Right cardiac atrium (tissue), 5 donors: ENCODE measurements around the gene CCM2. TPM values are rescaled to one million over a fixed set of nuclear protein-coding genes. Genes with fewer than 3 reads are reported as not detected.

Source experiments
- ATAC-seq, 2 donors: fragments of 200-7000 bp; cut with Tn5 transposase; one replicate each; pipeline versions ENCODE4 v1.8.0 to v1.9.1; 2020; ENCODE audit warnings: moderate library complexity in 2 of 2, mild to moderate bottlenecking in 1 of 2
- DNase-seq, 3 donors: peaks; one replicate each; pipeline ENCODE4 v3.0.0-alpha.2; 2020
- H3K27ac ChIP-seq: one replicate; pipeline ENCODE4 v1.5.1; 2013; ENCODE audit warnings: mild to moderate bottlenecking, low read length, control low read depth, moderate library complexity
- H3K27me3 ChIP-seq: one replicate; pipeline ENCODE4 v1.6.1; 2013; ENCODE audit not compliant: control insufficient read depth, insufficient read depth
- H3K4me1 ChIP-seq: one replicate; pipeline ENCODE4 v1.6.1; 2013; ENCODE audit warnings: low read length; ENCODE audit not compliant: control insufficient read depth, insufficient read depth
- H3K4me3 ChIP-seq: one replicate; pipeline ENCODE4 v1.5.1; 2013; ENCODE audit warnings: low read length, control low read depth
- H3K9me3 ChIP-seq: one replicate; pipeline ENCODE4 v1.6.1; 2013; ENCODE audit warnings: low read length; ENCODE audit not compliant: control insufficient read depth
- WGBS: extraction: QIAGEN DNeasy Blood & Tissue Kit; methylation state at CpG from one replicate; pipeline ENCODE4 v1.1.7; 2013; 5-methylcytosine and 5-hydroxymethylcytosine counted together
- intact Hi-C, 4 donors: fragments of 100-400 bp; cut with DNase I; formaldehyde crosslinking; loops; one replicate each; pipeline versions ENCODE4 v1.11.0 to v1.14.0; 2022 to 2023
- polyA plus RNA-seq: library from polyadenylated mRNA; stranded (reverse); fragments of 200-250 nt; gene quantifications from one replicate; pipeline ENCODE4 v1.2.3, GENCODE V29; 2013
- total RNA-seq, 4 donors: library from RNA; stranded (reverse); fragmentation: NEBNext Ultra II Directional; extraction: Animal tissue kit (Norgen Biotek cat#: 25700); gene quantifications; one replicate each; pipeline ENCODE4 v1.2.1, GENCODE V29; 2021
- donor health status: healthy with polysubstance abuse.
- donor health status: DM: no; HTN: yes; CAD: no.
- donor health status: DM: no; HTN: no; CAD: no.
- donor health status: DM: no; HTN: yes; CAD: no; lungs with severe emphysema.
- donor health status: DM: yes; HTN: yes; CAD: no.

The CCM2 gene
- total and polyA plus RNA-seq, 5 donors, result 26.4 to 37.0 (median 32.8) TPM

DNA sequence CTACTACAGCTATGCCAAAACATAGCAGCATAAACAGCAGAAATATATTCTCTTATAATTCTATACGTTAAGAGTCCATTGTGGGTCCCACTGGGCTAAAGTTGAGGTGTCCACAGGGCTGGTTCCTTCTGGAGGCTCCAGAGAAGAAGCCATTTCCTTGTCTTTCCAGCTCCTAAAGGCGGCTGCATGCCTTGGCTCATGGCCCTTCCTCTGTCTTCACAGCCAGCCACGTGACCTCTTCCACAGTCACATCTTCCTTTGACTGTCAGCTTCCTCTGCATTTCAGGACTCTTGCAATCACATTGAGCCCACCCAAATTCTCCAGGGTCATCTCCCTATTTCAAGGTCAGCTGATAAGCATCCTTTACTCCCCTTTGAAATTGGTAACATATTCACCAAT is 71.5 kb downstream of the CCM2 start:
- 67% methylated on average over 3 of the region's 3 CpGs for WGBS
- H3K9me3 ChIP-seq, result no peaks in the 10 kb centered on the region
- H3K4me3 ChIP-seq, result no peak overlapping the region
- H3K27me3 ChIP-seq, result no peaks in the 10 kb centered on the region
- no peak overlapping the region for H3K27ac ChIP-seq
- no peaks in the 10 kb centered on the region for H3K4me1 ChIP-seq
- intact Hi-C loops, result no loop called here
- ATAC-seq, result no peak
- no peak for DNase-seq

DNA sequence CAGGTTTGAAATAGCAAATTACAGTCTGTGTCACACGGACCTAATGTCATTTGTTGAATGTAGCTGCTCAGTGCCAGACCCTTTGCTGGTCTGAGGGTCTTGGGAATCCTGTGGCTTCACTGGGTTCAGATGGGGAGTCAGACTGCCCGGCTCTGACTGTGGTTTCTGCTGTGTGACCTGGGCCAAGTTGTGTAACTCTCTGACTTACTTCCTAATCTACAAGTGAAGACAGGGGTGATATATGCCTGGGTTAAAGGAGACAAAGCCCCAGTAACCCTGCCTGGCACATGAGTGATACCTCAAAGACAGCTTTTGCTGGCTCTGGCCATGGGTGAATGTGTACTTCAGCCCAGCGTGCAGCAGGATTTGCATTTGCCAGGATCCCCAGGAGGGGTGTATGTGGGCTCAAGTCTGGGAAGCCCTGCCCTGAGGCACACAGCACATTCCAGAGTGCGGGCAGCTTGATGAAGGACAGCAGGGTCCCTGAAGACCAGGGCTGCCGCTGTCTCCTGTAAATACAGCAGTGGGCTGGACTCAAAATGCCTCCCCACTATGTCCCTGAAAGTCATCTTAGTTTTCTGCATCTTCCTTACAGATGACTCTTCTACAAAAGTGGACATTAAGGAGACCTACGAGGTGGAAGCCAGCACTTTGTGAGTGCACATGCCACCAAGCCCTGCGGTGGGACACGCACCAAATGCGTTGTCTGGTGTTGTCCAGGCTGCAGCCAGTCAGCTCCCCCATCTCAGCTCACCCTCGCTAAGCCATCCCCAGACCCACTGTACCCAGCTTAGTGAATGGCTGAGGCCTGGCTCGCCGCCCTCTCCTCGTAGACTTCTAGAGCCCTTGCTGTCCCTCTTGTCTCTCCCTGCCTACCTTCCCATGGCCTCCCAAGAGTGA is 72.4 kb downstream of the CCM2 start:
- Histone ChIP-seq H3K4me1 (no peaks in the 10 kb centered on the region), H3K9me3 (no peaks in the 10 kb centered on the region), H3K27ac (no peak overlapping the region), H3K4me3 (no peak overlapping the region), H3K27me3 (no peaks in the 10 kb centered on the region)
- 87% methylated on average over 13 of the region's 13 CpGs for WGBS
- intact Hi-C loops, result no loop called here
- DNase-seq (no peak), ATAC-seq (no peak)

DNA sequence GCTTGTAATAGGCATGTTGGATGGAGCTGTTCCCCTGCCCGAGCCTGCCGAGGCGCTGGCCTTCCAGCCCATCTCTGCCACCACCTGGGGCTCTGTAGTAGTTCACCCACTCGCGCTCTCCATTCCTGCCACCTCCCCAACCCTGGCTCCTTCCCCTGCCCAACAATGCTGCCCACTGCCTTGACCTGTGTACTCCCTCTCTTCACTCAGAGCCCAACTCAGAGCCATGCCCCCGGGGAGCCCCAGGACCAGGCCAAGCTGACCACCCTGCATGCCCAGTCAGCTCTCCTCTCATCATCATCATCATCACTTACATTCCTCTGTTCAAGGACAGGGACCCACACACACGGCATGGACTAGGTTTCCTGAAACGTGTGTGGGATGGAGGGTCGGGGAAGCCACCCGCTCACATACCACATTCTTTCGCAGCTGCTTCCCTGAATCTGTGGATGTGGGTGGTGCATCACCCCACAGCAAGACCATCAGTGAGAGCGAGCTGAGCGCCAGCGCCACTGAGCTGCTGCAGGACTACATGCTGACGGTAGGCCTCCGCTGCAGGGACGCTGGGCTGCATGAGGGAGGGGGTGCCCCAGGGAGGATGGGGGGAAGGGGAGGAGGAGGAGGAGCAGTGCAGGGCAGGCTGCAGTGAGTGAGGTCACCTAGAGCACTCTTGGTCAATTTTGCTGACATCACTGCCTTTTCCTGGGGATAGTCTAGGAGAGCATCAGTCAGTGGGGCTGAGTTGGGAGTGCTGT is 73.2 kb downstream of the CCM2 start:
- WGBS, result 78% methylated on average over 17 of the region's 17 CpGs
- intact Hi-C loops, result no loop called here
- Histone ChIP-seq H3K4me1 (no peaks in the 10 kb centered on the region), H3K27me3 (no peaks in the 10 kb centered on the region), H3K9me3 (no peaks in the 10 kb centered on the region), H3K4me3 (no peak overlapping the region), H3K27ac (no peak overlapping the region)
- ATAC-seq, result no peak
- DNase-seq, result no peak

DNA sequence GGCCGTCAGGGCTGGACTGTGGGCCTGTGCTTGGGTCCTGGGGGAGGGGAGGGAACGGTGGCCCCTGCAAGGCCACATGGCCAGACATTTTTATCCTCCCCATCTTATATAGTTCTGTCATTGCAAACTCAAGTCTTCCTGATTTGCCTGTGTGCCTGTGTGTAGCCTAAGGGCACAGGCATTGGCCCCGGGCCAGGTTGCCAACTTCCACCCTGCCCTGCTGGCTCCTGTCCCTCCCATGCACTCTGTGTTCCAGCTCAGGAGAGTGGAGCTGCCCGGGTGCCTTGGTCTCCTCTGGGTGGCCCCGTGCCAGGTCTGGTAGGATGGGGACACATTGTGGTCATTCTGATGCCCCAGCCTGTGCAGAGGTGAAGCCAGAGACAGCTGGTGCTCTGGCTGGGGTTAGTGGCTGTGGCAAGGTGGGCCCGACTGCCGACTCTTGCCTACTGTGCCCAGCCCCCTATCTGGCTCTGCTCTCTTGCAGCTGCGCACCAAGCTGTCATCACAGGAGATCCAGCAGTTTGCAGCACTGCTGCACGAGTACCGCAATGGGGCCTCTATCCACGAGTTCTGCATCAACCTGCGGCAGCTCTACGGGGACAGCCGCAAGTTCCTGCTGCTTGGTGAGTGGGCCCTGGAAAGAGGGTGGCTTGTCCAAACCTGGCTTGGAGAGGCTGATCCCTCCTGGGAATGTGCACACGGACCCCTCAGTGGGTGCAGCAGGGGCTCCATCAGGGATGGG is 74.0 kb downstream of the CCM2 start:
- no peaks in the 10 kb centered on the region for H3K27me3 ChIP-seq
- DNase-seq (peak in 1 of 3 donors; percentile 76), ATAC-seq (no peak)
- no peak overlapping the region for H3K27ac ChIP-seq
- H3K9me3 ChIP-seq, result no peaks in the 10 kb centered on the region
- WGBS, result 86% methylated on average over 15 of the region's 15 CpGs
- no peak overlapping the region for H3K4me3 ChIP-seq
- intact Hi-C loops, result no loop called here
- no peaks in the 10 kb centered on the region for H3K4me1 ChIP-seq

DNA sequence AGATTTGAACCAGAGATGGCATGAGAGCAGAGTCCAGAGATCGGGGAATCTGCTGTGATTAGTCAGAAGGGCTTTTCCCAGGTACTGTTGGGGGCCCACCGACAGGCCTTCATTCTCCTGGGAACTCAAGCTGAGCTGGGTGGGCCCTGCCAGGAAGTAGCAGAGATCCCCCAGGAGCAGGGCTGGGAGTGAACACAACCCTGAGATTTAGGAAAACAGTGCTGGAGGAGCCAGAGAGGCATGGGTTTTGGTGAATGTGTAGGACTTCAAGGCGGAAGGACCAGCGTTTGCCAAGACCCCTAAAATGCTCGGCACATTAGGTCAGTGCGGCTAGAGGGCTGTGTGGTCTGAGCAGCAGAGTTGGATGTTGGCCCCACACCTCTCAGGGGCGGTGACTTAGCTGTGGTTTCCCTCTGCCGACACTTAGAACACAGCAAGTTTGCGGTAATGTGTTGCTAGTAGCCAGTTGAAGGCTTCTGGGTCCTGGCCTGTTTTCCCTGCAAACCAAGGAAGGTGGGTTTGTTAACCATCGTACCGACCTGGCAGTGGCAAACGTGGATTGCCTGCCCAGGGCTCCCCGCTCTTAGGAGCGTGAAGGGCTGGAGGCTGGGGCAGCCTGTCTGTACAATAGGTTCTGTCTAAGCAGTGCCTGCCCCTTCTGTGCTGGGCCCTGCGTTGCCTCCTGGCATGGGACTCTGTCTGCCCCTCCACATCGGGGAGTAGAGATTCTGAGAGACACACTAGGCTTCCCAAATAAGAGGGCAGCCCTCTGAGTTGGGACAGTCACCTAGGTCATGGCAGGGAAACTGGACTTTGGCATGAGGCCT is 74.7 kb downstream of the CCM2 start:
- 89% methylated on average over 16 of the region's 16 CpGs for WGBS
- Histone ChIP-seq H3K27me3 (no peaks in the 10 kb centered on the region), H3K27ac (no peak overlapping the region), H3K4me1 (no peaks in the 10 kb centered on the region), H3K4me3 (no peak overlapping the region), H3K9me3 (no peaks in the 10 kb centered on the region)
- ATAC-seq, result no peak
- DNase-seq, result no peak
- intact Hi-C loops, result no loop called here

DNA sequence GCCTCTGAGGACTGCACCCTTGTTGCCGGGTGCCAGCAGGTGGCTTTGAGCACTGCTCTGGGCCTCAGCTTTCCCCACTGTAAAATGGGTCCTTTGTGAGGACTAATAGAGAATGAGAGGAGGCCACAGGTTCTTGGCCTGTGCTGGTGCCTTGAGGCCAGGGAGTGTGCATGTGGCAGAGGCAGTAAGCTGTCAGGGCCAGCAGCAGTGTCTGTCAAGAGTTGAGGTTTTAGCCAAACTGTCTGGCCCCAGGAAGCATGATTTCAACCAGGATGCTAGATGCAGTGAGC is 75.3 kb downstream of the CCM2 start:
- intact Hi-C loops, result no loop called here
- 95% methylated on average over 1 of the region's 1 CpG for WGBS
- no peaks in the 10 kb centered on the region for H3K4me1 ChIP-seq
- no peak for ATAC-seq
- no peaks in the 10 kb centered on the region for H3K27me3 ChIP-seq
- H3K27ac ChIP-seq, result no peak overlapping the region
- no peak overlapping the region for H3K4me3 ChIP-seq
- H3K9me3 ChIP-seq, result no peaks in the 10 kb centered on the region
- no peak for DNase-seq

DNA sequence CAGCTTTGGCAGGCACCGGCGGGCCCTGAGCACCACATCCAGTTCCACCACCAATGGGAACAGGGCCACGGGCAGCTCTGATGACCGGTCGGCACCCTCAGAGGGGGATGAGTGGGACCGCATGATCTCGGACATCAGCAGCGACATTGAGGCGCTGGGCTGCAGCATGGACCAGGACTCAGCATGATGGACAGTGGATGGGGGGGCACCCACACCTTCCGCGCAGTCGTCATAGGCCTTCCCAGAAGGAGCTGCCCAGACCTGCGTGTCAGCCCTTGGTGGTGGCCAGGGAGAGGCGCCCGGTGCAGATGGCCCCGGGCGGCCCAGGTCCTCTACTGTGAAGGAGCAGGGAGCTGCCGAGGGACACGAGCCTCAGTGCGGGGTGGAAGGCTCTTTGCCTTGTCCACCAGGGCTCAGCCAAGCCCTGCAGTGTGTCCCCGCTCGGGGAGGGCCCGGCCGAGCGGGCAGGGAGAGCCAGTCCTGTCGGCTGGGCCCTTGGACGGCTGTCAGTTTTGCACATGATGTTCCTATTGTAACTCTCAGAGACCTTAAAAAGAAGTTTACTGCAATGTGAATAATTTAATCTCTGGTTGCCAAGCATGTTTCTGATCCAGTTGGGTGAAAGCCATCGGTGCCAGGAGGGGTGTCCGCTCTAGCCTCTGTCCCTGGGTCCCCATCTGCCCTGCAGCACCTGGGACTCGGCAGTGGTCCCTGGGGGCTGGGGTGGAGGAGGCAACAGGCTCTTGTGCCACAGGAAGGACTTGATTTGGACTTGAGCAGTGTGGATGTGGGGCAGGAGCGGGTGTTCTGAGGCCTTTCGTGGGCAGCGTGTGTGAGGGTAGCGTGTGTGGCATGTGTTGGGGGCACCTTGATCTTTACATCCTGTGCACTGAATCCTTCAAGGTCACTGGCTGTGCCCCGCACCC is 76.1 kb downstream of the CCM2 start:
- 95% methylated on average over 35 of the region's 35 CpGs for WGBS
- DNase-seq, result peak in 1 of 3 donors; percentile 56
- H3K9me3 ChIP-seq, result no peaks in the 10 kb centered on the region
- no peaks in the 10 kb centered on the region for H3K4me1 ChIP-seq
- ATAC-seq, result no peak
- H3K27ac ChIP-seq, result no peak overlapping the region
- H3K4me3 ChIP-seq, result no peak overlapping the region
- no peaks in the 10 kb centered on the region for H3K27me3 ChIP-seq
- intact Hi-C loops, result no loop called here

DNA sequence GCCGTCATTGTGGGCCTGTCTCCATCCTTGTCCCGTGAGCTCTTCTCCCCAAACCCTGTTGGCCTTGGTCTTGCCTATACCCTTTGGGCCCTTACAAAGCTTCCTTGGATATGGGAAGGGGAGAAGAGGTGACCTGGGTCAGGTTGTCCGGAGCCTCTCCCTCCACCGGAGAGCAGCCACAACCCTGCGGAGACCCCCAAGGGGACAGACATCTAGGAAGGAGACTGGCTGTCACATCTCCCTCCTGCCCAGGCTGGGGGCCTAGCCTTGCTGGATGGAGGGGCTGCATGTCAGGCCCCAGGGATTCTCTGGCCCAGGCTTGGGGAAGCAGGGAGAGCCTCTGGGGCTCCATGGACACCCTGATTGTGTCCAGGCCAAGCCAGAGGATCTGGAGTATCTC is 76.9 kb downstream of the CCM2 start:
- Histone ChIP-seq H3K9me3 (no peaks in the 10 kb centered on the region), H3K4me1 (no peaks in the 10 kb centered on the region), H3K27ac (no peak overlapping the region), H3K4me3 (no peak overlapping the region), H3K27me3 (no peaks in the 10 kb centered on the region)
- intact Hi-C loops, result no loop called here
- WGBS, result 92% methylated on average over 5 of the region's 5 CpGs
- DNase-seq (no peak), ATAC-seq (no peak)

DNA sequence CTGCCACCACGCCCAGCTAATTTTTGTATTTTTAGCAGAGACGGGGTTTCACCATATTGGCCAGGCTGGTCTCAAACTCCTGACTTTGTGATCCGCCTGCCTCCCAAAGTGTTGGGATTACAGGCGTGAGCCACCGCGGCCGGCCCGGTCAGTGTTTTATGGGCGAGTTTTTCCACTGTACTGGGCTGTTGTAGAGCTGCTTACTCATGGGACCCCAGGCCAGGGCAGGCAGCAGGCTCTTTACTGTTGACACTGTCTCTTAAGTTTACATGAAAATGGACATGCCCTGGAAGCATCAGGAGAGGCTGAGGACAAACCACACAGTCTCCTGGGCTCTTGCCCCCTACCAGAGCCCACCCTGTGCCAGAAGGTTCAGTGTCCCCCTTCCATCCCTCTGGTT is 77.6 kb downstream of the CCM2 start:
- no peaks in the 10 kb centered on the region for H3K9me3 ChIP-seq
- intact Hi-C loops, result no loop called here
- WGBS, result 81% methylated on average over 9 of the region's 9 CpGs
- H3K27me3 ChIP-seq, result no peaks in the 10 kb centered on the region
- H3K4me1 ChIP-seq, result no peaks in the 10 kb centered on the region
- ATAC-seq (no peak), DNase-seq (no peak)
- no peak overlapping the region for H3K27ac ChIP-seq
- no peak overlapping the region for H3K4me3 ChIP-seq

DNA sequence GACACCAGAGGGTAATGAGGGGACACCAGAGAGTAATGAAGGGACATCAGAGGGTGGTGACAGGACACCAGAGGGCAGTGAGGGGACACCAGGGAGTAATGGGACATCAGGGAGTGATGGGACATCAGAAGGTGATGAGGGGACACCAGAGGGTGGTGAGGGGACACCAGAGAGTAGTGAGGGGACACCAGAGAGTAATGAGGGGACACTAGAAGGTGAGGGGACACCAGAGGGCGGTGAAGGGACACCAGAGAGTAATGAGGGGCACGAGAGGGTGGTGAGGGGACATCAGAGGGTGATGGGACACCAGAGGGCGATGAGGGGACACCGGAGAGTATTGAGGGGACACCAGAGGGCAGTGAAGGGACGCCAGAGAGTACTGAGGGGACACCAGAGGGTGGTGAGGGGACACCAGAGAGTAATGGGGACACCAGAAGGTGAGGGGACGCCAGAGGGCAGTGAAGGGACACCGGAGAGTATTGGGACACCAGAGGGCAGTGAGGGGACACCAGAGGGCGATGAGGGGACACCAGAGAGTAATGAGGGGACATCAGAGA is 78.2 kb downstream of the CCM2 start:
- Histone ChIP-seq H3K9me3 (no peaks in the 10 kb centered on the region), H3K27me3 (no peaks in the 10 kb centered on the region), H3K4me3 (no peak overlapping the region), H3K27ac (no peak overlapping the region), H3K4me1 (no peaks in the 10 kb centered on the region)
- 86% methylated on average over 8 of the region's 8 CpGs for WGBS
- DNase-seq (no peak), ATAC-seq (no peak)
- intact Hi-C loops, result no loop called here
